Suprapubic skin (tissue), 3 donors: Measurements from ENCODE around the gene CCDC33.

Source experiments
- POLR2AphosphoS5 ChIP-seq, 3 donors: sonication (generic); formaldehyde crosslinking; IDR thresholded peaks; one replicate each; pipeline ENCODE4 v1.6.1; 2017; ENCODE audit warnings: antibody characterized with exemption in 3 of 3
- TF ChIP-seq, protein P1 (sequence below), 2 donors: fragments of 200-600 bp in 1 of 2; fragments of 450-650 bp in 1 of 2; sonication (generic) in 1 of 2; IDR thresholded peaks; one replicate each; pipeline ENCODE4 v1.5.1; 2016 to 2019; ENCODE audit warnings: antibody characterized with exemption in 2 of 2, mild to moderate bottlenecking in 1 of 2, moderate library complexity in 1 of 2

DNA sequence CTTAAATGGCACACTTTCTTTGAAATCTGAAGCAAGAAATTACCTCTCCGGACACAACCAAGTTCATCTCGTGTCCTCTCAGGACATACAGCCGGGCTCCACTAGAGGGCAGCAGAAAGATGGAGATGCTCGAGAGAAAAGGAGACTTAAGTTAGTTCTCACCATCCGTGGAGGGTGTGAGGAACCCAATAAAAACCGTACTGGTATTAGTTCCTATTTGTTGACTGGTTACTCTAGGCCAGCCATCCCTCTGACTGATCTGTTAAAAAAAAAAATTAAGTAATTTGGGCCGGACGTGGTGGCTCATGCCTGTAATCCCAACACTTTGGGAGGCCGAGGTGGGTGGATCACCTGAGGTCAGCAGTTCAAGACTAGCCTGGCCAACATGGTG is 139.2 kb downstream of the CCDC33 start:
- TF ChIP-seq POLR2AphosphoS5 (IDR thresholded peaks at IDR 0.05), result no peak
- TF ChIP-seq, protein P1, sequence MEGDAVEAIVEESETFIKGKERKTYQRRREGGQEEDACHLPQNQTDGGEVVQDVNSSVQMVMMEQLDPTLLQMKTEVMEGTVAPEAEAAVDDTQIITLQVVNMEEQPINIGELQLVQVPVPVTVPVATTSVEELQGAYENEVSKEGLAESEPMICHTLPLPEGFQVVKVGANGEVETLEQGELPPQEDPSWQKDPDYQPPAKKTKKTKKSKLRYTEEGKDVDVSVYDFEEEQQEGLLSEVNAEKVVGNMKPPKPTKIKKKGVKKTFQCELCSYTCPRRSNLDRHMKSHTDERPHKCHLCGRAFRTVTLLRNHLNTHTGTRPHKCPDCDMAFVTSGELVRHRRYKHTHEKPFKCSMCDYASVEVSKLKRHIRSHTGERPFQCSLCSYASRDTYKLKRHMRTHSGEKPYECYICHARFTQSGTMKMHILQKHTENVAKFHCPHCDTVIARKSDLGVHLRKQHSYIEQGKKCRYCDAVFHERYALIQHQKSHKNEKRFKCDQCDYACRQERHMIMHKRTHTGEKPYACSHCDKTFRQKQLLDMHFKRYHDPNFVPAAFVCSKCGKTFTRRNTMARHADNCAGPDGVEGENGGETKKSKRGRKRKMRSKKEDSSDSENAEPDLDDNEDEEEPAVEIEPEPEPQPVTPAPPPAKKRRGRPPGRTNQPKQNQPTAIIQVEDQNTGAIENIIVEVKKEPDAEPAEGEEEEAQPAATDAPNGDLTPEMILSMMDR (IDR thresholded peaks at IDR 0.05), result peak; percentile 70 to 89
